Kidney (tissue), 14 donors: ENCODE data around the gene NOSIP. TPM values are rescaled to one million over a fixed set of nuclear protein-coding genes. Genes with fewer than 3 reads are reported as not detected.

Experiments used
- DNase-seq, 5 donors: peaks; one replicate each; pipeline ENCODE4 v3.0.0-alpha.2; 2013 to 2020
- FAIRE-seq: peaks from 2 replicates; lab custom pipeline; 2012; peaks lifted over from hg19 to GRCh38; lab: Jason Lieb, UNC
- H3K27ac ChIP-seq, 2 donors: one replicate each; pipeline ENCODE4 v1.7.0; 2013; ENCODE audit warnings: low read depth in 2 of 2, low read length in 2 of 2, inconsistent platforms in 1 of 2
- H3K27me3 ChIP-seq: one replicate; pipeline ENCODE4 v1.7.1; 2013; ENCODE audit warnings: low read length, inconsistent platforms; ENCODE audit not compliant: control insufficient read depth, insufficient read depth
- H3K36me3 ChIP-seq, 3 donors: one replicate each; pipeline versions ENCODE4 v1.7.0 to v1.7.1; 2013; ENCODE audit warnings: low read length in 3 of 3, control low read depth in 1 of 3, inconsistent platforms in 1 of 3; ENCODE audit not compliant: insufficient read depth in 3 of 3, control insufficient read depth in 2 of 3
- H3K4me1 ChIP-seq, 3 donors: one replicate each; pipeline versions ENCODE4 v1.7.0 to v1.7.1; 2013; ENCODE audit warnings: low read length in 3 of 3, inconsistent platforms in 1 of 3, low read depth in 1 of 3; ENCODE audit not compliant: control insufficient read depth in 2 of 3, insufficient read depth in 2 of 3
- H3K4me3 ChIP-seq, 3 donors: one replicate each; pipeline versions ENCODE4 v1.7.0 to v1.8.1; 2013; ENCODE audit warnings: low read length in 3 of 3, control low read depth in 1 of 3, inconsistent platforms in 1 of 3
- H3K9ac ChIP-seq, 3 donors: one replicate each; pipeline versions ENCODE4 v1.7.0 to v1.7.1; 2013; ENCODE audit warnings: low read length in 3 of 3, control low read depth in 1 of 3, inconsistent platforms in 1 of 3
- H3K9me3 ChIP-seq, 3 donors: one replicate each; pipeline versions ENCODE4 v1.7.0 to v1.7.1; 2013; ENCODE audit warnings: low read length in 3 of 3, control low read depth in 1 of 3, inconsistent platforms in 1 of 3; ENCODE audit not compliant: control insufficient read depth in 2 of 3, insufficient read depth in 1 of 3
- CTCF ChIP-seq: IDR thresholded peaks from 3 replicates; pipeline ENCODE4 v1.5.1; 2012; ENCODE audit warnings: mild to moderate bottlenecking, moderate library complexity, borderline replicate concordance; ENCODE audit not compliant: insufficient read depth; ENCODE audit errors: extremely low read depth
- intact Hi-C: fragments of 100-400 bp; cut with DNase I; formaldehyde crosslinking; loops from one replicate; pipeline ENCODE4 v1.11.1; 2022
- polyA plus RNA-seq: library from polyadenylated mRNA; stranded (reverse); fragments of 350-450 nt; fragmentation: Illumina TruSeq; extraction: RNeasy Lipid Tissue Mini Kit (QIAGEN cat#74804); gene quantifications from one replicate; pipeline ENCODE4 v1.2.3, GENCODE V29; 2014; ENCODE audit warnings: low read depth, low replicate concordance; ENCODE audit not compliant: insufficient read depth
- total RNA-seq: library from RNA; stranded (reverse); fragmentation: NEBNext Ultra II Directional; extraction: Animal tissue kit (Norgen Biotek cat#: 25700); gene quantifications from one replicate; pipeline ENCODE4 v1.2.1, GENCODE V29; 2021
- donor health status: control.
- donor health status: control.
- donor health status: control.
- donor health status: control.
- donor health status: control.
- donor health status: DM: yes; HTN: yes; CAD: no.
- donor health status: Normal renal cell carcinoma (clear cell type).

NOSIP gene
- total and polyA plus RNA-seq, 2 donors from 2014 or later, result 52.8 to 122 TPM

GRCh38 chr19:49594993-49595818, 14.8 kb upstream of the NOSIP start:
- Histone ChIP-seq H3K36me3 (peaks cover 0 to 24% (median 0%) of the 10 kb centered on the region in 3 donors), H3K27me3 (no peaks in the 10 kb centered on the region), H3K9ac (no peak overlapping the region), H3K4me3 (no peak overlapping the region), H3K9me3 (no peaks in the 10 kb centered on the region), H3K4me1 (peaks cover 0 to 15% (median 0%) of the 10 kb centered on the region in 3 donors), H3K27ac (no peak overlapping the region)
- intact Hi-C loops, result no loop called here
- TF ChIP-seq CTCF, result no peak
- DNase-seq (peak in 2 of 5 donors; percentile 55 to 72), FAIRE-seq (no peak)

GRCh38 chr19:49594157-49594992, 14.0 kb upstream of the NOSIP start:
- peaks cover 0 to 17% (median 0%) of the 10 kb centered on the region in 3 donors for H3K36me3 ChIP-seq
- peak overlapping the region in 1 of 3 donors; percentile 34 for H3K9ac ChIP-seq
- intact Hi-C loops, result no loop called here
- H3K4me3 ChIP-seq, result no peak overlapping the region
- H3K4me1 ChIP-seq, result peaks cover 0 to 15% (median 0%) of the 10 kb centered on the region in 3 donors
- no peak for FAIRE-seq
- no peaks in the 10 kb centered on the region for H3K27me3 ChIP-seq
- peak in 1 of 5 donors; percentile 65 for DNase-seq
- no peak for TF ChIP-seq CTCF
- H3K9me3 ChIP-seq, result no peaks in the 10 kb centered on the region
- no peak overlapping the region for H3K27ac ChIP-seq

- FAIRE-seq, result no peak
- DNase-seq, result peak; percentile 95 to 97 (median 96)
- intact Hi-C loops, result no loop called here
- no peak for TF ChIP-seq CTCF
- no peaks in the 10 kb centered on the region for H3K27me3 ChIP-seq
- H3K9ac ChIP-seq, result peak overlapping the region in 2 of 3 donors; percentile 34 to 45
- peaks cover 0 to 15% (median 0%) of the 10 kb centered on the region in 3 donors for H3K4me1 ChIP-seq
- peak overlapping the region; percentile 37 to 57 for H3K27ac ChIP-seq
- peaks cover 0 to 13% (median 0%) of the 10 kb centered on the region in 3 donors for H3K36me3 ChIP-seq
- peak overlapping the region; percentile 17 to 79 (median 24) for H3K4me3 ChIP-seq
- no peaks in the 10 kb centered on the region for H3K9me3 ChIP-seq
These were observed 13.1 kb upstream of the NOSIP start for GRCh38 chr19:49593233-49594113.
